Stimulated activated CD8-positive, alpha-beta memory T cell treated with anti-CD3 and anti-CD28 coated beads, Interleukin-7, amount 100 ng/mL, for 24 hours (primary cell): ENCODE measurements around the gene TRAPPC5.

Source experiments
- DNase-seq: peaks from one replicate; pipeline ENCODE4 v3.0.0-alpha.2; 2020; ENCODE audit warnings: low read depth

The TRAPPC5 gene

GRCh38 chr19:7676376-7676775 lies 4.3 kb upstream of the TRAPPC5 start:
- no peak for DNase-seq

- no peak for DNase-seq
Observed at GRCh38 chr19:7676854-7677253, 3.8 kb upstream of the TRAPPC5 start, which contains the start of gene MCEMP1. MCEMP1 (plus strand) TSS chr19:7677090; CDS start chr19:7677121, 31 bp downstream.

GRCh38 chr19:7677669-7678311 lies 2.8 kb upstream of the TRAPPC5 start:
- DNase-seq, result no peak

GRCh38 chr19:7678971-7679751 lies 1.5 kb upstream of the TRAPPC5 start:
- no peak for DNase-seq

GRCh38 chr19:7679771-7680605 lies 645 bp upstream of the TRAPPC5 start:
- no peak for DNase-seq

GRCh38 chr19:7681340-7682174 lies 924 bp downstream of the TRAPPC5 start:
- DNase-seq, result peak; percentile 64

GRCh38 chr19:7682175-7682855 lies 1.7 kb downstream of the TRAPPC5 start:
- no peak for DNase-seq

- no peak for DNase-seq
Observed at GRCh38 chr19:7685546-7686445, 5.2 kb downstream of the TRAPPC5 start.

- no peak for DNase-seq
Observed at GRCh38 chr19:7687177-7687576, 6.5 kb downstream of the TRAPPC5 start.

- no peak for DNase-seq
Observed at GRCh38 chr19:7689165-7689564, 8.5 kb downstream of the TRAPPC5 start.

- DNase-seq, result no peak
Observed at GRCh38 chr19:7690779-7691258, 10.2 kb downstream of the TRAPPC5 start.

- no peak for DNase-seq
Observed at GRCh38 chr19:7691497-7691896, 10.9 kb downstream of the TRAPPC5 start.

GRCh38 chr19:7692417-7693088 lies 11.9 kb downstream of the TRAPPC5 start:
- no peak for DNase-seq

- no peak for DNase-seq
Observed at GRCh38 chr19:7694499-7694898, 13.9 kb downstream of the TRAPPC5 start.

- DNase-seq, result no peak
Observed at GRCh38 chr19:7697721-7698287, 17.2 kb downstream of the TRAPPC5 start.

- no peak for DNase-seq
Observed at GRCh38 chr19:7698583-7698982, 17.9 kb downstream of the TRAPPC5 start.

GRCh38 chr19:7699003-7699402 lies 18.4 kb downstream of the TRAPPC5 start:
- DNase-seq, result no peak

- no peak for DNase-seq
Observed at GRCh38 chr19:7699417-7700401, 19.1 kb downstream of the TRAPPC5 start.
